Lung (tissue), 12 donors: ENCODE data around the gene TMEM234. TPM values are rescaled to one million over a fixed set of nuclear protein-coding genes. Genes with fewer than 3 reads are reported as not detected.

Experiments
- ATAC-seq: fragments of 200-7000 bp; cut with Tn5 transposase; one replicate; pipeline ENCODE4 v1.9.1; 2020; ENCODE audit warnings: moderate number of reproducible peaks; ENCODE audit not compliant: insufficient read depth, low FRiP score
- DNase-seq, 3 donors: peaks; one replicate each; pipeline ENCODE4 v3.0.0-alpha.2; 2013 to 2017
- H3K27ac ChIP-seq, 2 donors: one replicate each; pipeline ENCODE4 v1.5.1; 2013; ENCODE audit warnings: mild to moderate bottlenecking in 2 of 2, moderate library complexity in 2 of 2, control low read depth in 1 of 2, inconsistent platforms in 1 of 2, low read depth in 1 of 2, low read length in 1 of 2
- H3K27me3 ChIP-seq, 3 donors: one replicate each; pipeline ENCODE4 v1.5.1; 2013; ENCODE audit warnings: low read length in 2 of 3; ENCODE audit not compliant: control insufficient read depth in 3 of 3, insufficient read depth in 3 of 3
- H3K36me3 ChIP-seq, 4 donors: one replicate each; pipeline ENCODE4 v1.5.1; 2013; ENCODE audit warnings: low read length in 4 of 4, mild to moderate bottlenecking in 1 of 4, moderate library complexity in 1 of 4; ENCODE audit not compliant: control insufficient read depth in 4 of 4, insufficient read depth in 4 of 4
- H3K4me1 ChIP-seq, 5 donors: one replicate each; pipeline ENCODE4 v1.5.1; 2013; ENCODE audit warnings: low read length in 5 of 5, mild to moderate bottlenecking in 2 of 5, moderate library complexity in 1 of 5; ENCODE audit not compliant: control insufficient read depth in 5 of 5, insufficient read depth in 5 of 5
- H3K4me3 ChIP-seq: one replicate; pipeline ENCODE4 v1.5.1; 2013; ENCODE audit warnings: mild to moderate bottlenecking, control low read depth, moderate library complexity
- H3K9ac ChIP-seq, 2 donors: one replicate each; pipeline ENCODE4 v1.5.1; 2013; ENCODE audit warnings: low read length in 2 of 2, control low read depth in 1 of 2; ENCODE audit not compliant: insufficient read depth in 1 of 2
- H3K9me3 ChIP-seq, 4 donors: one replicate each; pipeline ENCODE4 v1.5.1; 2013; ENCODE audit warnings: low read length in 3 of 4, mild to moderate bottlenecking in 1 of 4, moderate library complexity in 1 of 4; ENCODE audit not compliant: control insufficient read depth in 4 of 4, insufficient read depth in 3 of 4
- CTCF ChIP-seq: IDR thresholded peaks from 2 replicates; pipeline ENCODE4 v1.5.1; 2012; ENCODE audit warnings: mild to moderate bottlenecking; ENCODE audit errors: control extremely low read depth, extremely low read depth
- WGBS, 2 donors: extraction: QIAGEN DNeasy Blood & Tissue Kit; methylation state at CpG; one replicate each; pipeline ENCODE4 v1.1.7; 2013; 5-methylcytosine and 5-hydroxymethylcytosine counted together
- polyA plus RNA-seq, 2 donors: library from polyadenylated mRNA; stranded (reverse); fragments of 200-250 nt; gene quantifications; one replicate each; pipeline ENCODE4 v1.2.1, GENCODE V29; 2013
- total RNA-seq, 2 donors: library from RNA; depleted of rRNA in 1 of 2; stranded (reverse); fragments of >200 nt in 1 of 2; gene quantifications; one replicate each; pipeline ENCODE4 v1.2.1, GENCODE V29; 2014 to 2021
- donor health status: control.
- donor health status: control.
- donor health status: Bipolar disorder and iron deficiency.
- donor health status: healthy.
- donor health status: DM: yes; HTN: yes; CAD: no.

TMEM234 gene
- total and polyA plus RNA-seq, 4 donors, result 17.1 to 30.2 (median 23.6) TPM

DNA sequence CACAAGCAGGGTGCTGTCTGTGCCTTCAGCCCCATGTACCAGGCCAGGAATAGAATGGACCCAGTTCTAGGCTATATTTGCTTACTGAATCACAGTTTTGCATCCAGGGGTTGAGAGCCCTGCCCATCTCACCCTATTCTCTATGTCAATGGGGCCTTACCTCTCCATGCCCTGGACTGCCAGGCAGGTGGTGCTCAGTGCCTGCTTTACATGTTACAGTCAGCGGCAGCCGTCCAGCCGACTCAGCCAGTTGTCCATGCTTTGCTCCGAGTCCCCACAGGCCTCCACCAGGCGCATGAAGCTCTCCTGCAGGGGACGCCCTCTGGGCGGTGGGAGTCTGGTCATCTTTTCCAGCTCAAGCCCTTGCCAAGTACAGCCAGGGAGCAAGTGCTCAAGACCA, 12.6 kb upstream of the TMEM234 start:
- ATAC-seq (no peak), DNase-seq (no peak)
- Histone ChIP-seq H3K4me1 (peaks cover 0 to 5% (median 2%) of the 10 kb centered on the region in 5 donors), H3K9me3 (no peaks in the 10 kb centered on the region), H3K27ac (peak overlapping the region in 1 of 2 donors; percentile 24), H3K36me3 (peaks cover 3 to 21% (median 11%) of the 10 kb centered on the region in 4 donors), H3K4me3 (no peak overlapping the region), H3K9ac (no peak overlapping the region), H3K27me3 (no peaks in the 10 kb centered on the region)
- TF ChIP-seq CTCF, result no peak
- WGBS, 2 donors, result 87% methylated on average over 7 of the region's 7 CpGs

GRCh38 chr1:32232558-32233304, 10.6 kb upstream of the TMEM234 start:
- no peak overlapping the region for H3K27ac ChIP-seq
- no peak for TF ChIP-seq CTCF
- no peak overlapping the region for H3K9ac ChIP-seq
- DNase-seq (no peak), ATAC-seq (no peak)
- 90 to 94% methylated on average over 8 of the region's 8 CpGs for WGBS, 2 donors
- H3K4me3 ChIP-seq, result no peak overlapping the region
- H3K9me3 ChIP-seq, result no peaks in the 10 kb centered on the region
- H3K27me3 ChIP-seq, result no peaks in the 10 kb centered on the region
- H3K36me3 ChIP-seq, result peaks cover 15 to 35% (median 21%) of the 10 kb centered on the region in 4 donors
- H3K4me1 ChIP-seq, result peaks cover 0 to 3% (median 0%) of the 10 kb centered on the region in 5 donors

DNA sequence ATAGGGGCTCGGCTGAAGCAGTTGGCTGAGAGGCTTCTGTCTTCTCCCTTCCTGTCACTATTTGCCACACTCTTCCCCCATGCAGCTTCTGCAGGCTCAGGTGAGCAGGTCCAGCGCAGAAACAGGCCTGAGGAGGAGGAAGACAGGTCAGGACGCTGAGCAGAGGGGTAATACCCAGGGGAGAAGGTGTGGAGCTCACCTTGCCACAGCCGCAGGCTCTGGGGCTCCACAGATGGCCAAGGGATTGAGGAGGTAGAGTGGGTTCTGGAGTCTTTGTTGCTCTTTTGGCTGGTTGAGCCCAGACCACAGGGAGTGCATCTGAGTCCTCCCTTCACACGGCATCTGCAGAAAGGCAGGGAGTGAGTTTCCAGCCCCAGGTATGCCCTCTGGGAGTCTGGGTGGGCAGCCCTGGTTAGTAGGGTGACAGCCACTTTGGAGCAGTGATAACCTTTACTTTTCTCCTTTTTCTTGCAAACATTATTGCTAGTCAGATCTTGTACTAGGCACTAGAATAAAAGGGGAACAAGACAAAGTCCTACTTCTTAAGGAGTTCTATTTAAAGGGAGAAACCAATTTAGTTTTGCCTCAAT, 9.8 kb upstream of the TMEM234 start:
- H3K9me3 ChIP-seq, result no peaks in the 10 kb centered on the region
- DNase-seq, result no peak
- WGBS, 2 donors, result 91 to 93% methylated on average over 5 of the region's 5 CpGs

More for the DNA sequence above, 9.8 kb upstream of the TMEM234 start:
- ATAC-seq, result no peak
- Histone ChIP-seq H3K4me1 (peaks cover 0 to 3% (median 0%) of the 10 kb centered on the region in 5 donors), H3K4me3 (no peak overlapping the region), H3K27me3 (no peaks in the 10 kb centered on the region), H3K9ac (no peak overlapping the region), H3K36me3 (peaks cover 16 to 36% (median 24%) of the 10 kb centered on the region in 4 donors), H3K27ac (no peak overlapping the region)
- TF ChIP-seq CTCF, result no peak
